CD4-positive, alpha-beta T cell treated with Interleukin-15 for 1 hour (primary cell): ENCODE results near the gene SLC29A3.

Source experiments
- DNase-seq: peaks from one replicate; pipeline ENCODE4 v3.0.0-alpha.2; 2020

Gene SLC29A3

DNA sequence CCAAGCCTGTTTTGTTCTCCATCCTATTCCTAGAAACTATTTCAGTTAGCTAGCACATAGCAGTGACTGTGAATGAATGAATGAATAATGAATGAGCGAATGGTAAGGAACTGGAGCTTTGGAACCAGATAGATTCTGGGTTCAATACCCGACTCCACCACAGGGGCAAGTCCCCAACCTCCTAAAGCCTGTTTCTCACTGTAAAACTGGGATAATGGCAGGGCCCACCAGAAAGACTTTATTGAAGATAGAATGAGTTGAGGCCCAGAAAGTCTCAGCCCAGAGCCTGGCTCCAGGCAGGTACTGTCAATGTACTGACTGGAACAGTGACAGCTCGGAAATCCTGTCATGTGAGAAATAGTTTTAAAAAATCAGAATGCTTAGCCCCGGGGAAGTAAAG, 76.6 kb downstream of the SLC29A3 start:
- DNase-seq: no peak

DNA sequence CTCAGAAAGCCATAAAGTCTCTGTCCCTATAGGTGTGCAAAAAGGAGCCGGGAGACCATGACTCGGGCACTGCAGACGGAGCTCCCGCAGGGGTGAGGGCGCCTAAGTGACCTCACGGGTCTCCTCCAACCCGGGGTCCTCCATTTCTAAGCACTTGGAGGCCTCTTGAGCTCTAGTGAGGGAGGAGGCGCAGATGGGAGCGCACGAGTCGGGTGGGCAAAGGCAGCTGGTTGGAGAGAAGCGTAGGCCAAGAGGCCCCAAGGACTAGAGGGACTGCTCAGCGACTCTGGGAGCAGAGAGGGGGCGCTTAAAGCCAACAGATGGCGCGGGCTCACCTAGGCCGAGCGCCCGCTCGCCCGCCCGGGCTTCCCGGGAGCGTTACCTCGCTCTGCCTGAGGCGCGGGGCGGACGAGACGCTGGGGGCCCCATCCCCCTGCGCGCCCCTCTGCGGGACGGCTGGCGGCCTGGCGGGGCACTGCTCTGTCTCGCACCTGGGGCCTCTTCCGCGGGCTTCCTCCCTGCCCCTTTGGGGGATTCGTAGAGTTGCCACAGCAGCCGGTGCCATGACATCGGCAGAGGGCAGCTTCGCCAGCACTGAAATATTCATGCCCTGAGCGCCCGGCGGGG, 77.1 kb downstream of the SLC29A3 start:
- DNase-seq: no peak

DNA sequence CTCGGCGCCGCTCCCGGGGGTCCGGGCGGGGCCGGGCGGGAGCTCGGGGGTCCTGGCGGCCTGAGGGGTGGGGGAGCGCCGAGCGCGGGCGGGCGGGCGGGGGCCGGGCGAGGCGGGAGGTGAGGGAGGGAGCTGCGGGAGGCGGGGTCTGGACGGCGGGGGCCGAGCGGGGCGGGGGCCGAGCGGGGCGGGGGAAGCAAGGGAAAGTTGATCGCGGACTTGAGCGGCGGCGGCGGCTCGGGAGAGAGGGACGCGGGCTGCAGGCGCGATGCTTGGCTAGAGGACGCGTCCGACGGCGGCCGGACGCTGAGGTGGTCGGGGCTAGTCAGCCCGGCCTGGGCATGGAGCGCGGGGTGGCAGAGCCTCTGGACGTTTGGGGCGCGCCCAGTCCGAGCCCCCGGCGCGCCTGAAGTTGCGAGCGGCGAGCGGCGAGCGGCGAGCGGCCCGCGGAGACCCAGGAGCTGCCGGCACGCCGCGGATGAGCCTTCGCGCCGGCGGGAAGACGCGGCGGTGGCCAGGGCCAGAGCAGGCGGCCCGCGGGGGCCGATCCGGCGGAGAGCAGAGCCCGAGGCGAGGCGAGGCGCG, 77.7 kb downstream of the SLC29A3 start, which contains the start of gene CDH23:
Gene CDH23, plus strand, starts transcription at position 210 of the 585 bp plus-strand sequence. CDS start 42,912 bp downstream, outside the sequence.
- DNase-seq: no peak

DNA sequence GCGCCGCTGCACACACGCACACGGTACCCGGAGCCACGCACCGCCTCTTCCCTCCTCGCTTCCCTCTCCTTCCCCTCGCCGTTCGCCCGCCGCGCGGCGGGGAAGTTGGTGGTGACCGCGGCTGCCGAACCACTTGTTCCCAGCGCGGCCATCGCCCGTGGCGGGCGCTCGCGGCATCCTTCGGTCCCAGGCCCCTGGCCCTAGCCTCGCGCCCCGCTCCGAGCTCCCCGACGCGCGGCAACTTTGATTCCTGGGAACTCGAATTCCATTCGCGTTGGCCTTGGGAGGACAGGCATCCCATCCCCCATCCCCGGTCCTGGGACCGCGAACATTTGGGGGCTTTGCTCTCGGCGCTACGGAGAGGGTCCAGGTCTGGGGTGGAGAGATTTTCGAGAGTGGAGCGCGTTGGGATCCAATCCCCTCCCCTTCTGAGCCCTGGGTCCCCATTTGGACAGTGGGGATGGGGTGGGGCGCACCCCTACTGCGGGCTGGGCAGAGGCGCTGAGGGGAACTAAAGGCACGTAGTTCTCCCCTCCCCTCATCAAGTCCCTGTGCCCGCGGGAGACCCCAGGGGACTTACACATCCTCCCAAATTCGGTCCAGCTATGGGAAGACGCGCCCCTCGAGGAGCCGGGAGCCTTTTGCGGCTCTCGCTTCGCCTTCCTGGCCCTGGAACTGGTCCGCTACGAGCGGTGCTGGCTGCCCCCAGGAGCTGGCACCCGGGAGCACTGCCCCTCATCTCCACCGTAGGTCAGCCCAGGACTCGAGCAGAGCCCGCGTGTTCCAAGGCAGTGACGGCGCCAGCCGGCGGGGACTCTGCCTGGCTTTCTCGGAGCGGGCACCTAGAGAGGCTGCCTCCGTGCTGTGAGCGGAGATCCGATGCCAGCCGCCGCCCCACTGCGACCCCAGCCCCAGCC, 78.5 kb downstream of the SLC29A3 start:
- no peak for DNase-seq

- no peak for DNase-seq
Observed at GRCh38 chr10:71398976-71399375, 79.9 kb downstream of the SLC29A3 start.

- no peak for DNase-seq
Observed at GRCh38 chr10:71399946-71400345, 80.9 kb downstream of the SLC29A3 start.

- DNase-seq: no peak
Observed at GRCh38 chr10:71401056-71401455, 82.0 kb downstream of the SLC29A3 start.

DNA sequence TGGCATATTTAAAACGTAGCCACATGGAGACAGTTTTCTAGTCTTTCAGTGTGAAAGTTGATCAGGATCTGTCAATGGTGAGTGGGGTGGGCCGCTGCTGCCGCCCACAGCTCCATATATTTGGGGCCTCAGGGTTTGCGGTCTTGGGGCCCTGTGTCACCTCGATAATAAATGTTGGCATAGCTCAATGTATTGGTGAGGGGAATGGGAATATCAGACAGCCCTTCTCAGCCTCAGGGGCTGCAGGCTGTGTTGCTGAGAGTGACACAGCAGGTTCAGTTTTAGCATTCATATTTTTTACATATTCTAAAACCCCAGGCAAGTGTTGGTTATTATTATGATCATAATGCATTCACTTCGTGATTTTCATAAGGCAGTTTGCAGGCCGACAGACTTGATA, 82.9 kb downstream of the SLC29A3 start:
- no peak for DNase-seq

- no peak for DNase-seq
Observed at GRCh38 chr10:71404503-71405295, 85.6 kb downstream of the SLC29A3 start.

GRCh38 chr10:71406878-71407277, 87.8 kb downstream of the SLC29A3 start:
- DNase-seq: no peak

DNA sequence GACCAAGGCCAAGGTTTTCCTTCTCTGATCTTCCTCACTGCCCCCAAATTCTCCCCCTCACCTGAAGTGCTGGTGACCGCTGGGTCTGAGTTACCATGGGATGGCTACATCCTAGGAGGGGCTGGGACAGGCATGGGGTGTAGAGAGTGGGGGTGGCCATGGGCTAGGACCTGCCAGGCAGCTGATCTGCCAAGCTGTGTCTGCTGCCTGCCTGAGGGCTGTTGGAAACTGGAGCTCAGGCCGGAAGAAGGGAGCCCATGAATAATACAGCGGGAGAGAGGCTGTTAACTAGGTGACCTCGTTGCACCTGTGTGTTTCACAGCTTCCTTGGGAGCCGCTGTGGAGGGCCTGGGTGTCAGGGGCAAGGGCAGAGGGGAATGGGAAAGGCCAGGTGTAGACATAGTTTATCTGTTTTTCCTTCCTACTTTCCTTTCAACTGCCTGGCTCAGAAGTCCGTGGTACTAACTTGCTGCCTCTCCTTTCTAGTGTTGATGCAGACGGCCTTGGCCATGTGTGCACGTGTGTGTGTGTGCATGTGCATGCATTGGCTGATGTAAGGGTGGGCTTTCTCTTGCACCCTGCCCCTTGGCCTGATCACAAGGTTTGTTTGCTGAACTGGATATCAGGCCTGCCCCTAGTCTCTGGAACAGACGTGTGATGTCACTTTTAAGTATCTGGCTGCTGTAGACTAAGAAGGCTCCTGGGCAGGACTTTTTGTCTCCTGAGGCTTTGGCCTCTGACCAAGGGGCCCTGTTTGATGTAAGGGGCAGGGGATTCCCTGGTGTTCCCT, 89.6 kb downstream of the SLC29A3 start:
- no peak for DNase-seq

GRCh38 chr10:71409516-71410104, 90.6 kb downstream of the SLC29A3 start:
- DNase-seq: no peak
